ENCODE results near the gene TLE1. TPM values are rescaled to one million over a fixed set of nuclear protein-coding genes. Genes with fewer than 3 reads are reported as not detected.

The TLE1 gene
- total RNA-seq, 1 experiment from 2014 or later: 79.3 TPM

DNA sequence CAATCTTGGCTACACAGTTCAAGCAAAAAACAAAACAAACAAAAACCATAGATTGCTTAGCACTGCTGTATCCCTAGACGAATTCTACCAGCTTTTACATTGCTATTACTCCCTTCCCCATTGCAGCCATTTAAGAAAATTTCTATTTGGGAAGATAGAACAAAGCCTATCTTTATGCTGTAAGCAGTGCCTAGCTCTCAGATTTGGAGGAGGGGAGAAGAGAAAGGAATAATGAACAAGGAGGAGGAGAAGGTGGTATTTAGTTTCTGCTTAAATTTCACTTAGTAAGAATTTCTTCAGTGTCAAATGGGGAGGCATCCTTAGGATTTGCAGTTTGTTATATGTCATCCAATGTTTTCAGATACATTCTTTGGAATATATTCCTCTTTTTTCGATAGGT is 16.2 kb upstream of the TLE1 start:
- Histone ChIP-seq H2AK5ac (ENCODE audit: insufficient read length, low read length) (no peak overlapping the region), H3K79me1 (ENCODE audit: insufficient read depth, low read depth, low read length, poor library complexity, severe bottlenecking) (no peaks in the 10 kb centered on the region), H2BK15ac (ENCODE audit: low read depth, low read length) (no peak overlapping the region), H3K9me3 (ENCODE audit: control insufficient read depth, low read depth, low read length) (no peaks in the 10 kb centered on the region), H2BK20ac (ENCODE audit: low read depth, low read length, poor library complexity, severe bottlenecking) (no peak overlapping the region), H4K5ac (ENCODE audit: insufficient read length, low read depth, low read length) (no peak overlapping the region), H3K9ac (ENCODE audit: extremely low read depth, insufficient read length, low read length) (no peak overlapping the region), H4K8ac (replicated peaks; ENCODE audit: insufficient read length, low read depth, low read length) (no peak overlapping the region), H3K79me2 (ENCODE audit: insufficient read depth, low read length) (no peaks in the 10 kb centered on the region), H4K20me1 (ENCODE audit: control insufficient read depth, insufficient read depth, insufficient read length) (no peaks in the 10 kb centered on the region), H3K27me3 (ENCODE audit: insufficient read depth, low read length) (no peaks in the 10 kb centered on the region), H3K4me1 (ENCODE audit: insufficient read depth, low read length) (no peaks in the 10 kb centered on the region), H3K4ac (ENCODE audit: low read depth, low read length) (no peak overlapping the region), H2BK120ac (ENCODE audit: low read depth, low read length, poor library complexity, severe bottlenecking) (no peak overlapping the region), H3T11ph (ENCODE audit: low read length) (no peak overlapping the region), H3K23ac (ENCODE audit: insufficient read length, low read depth, low read length) (no peak overlapping the region), H4K91ac (ENCODE audit: insufficient read length, low read depth, low read length) (no peak overlapping the region), H2BK5ac (ENCODE audit: insufficient read length, low read length) (no peak overlapping the region), H3K14ac (ENCODE audit: insufficient read depth, low read length) (no peak overlapping the region), H3K27ac (ENCODE audit: insufficient read length, low read depth, low read length) (no peak overlapping the region), H3K18ac (ENCODE audit: insufficient read length, low read depth, low read length) (no peak overlapping the region), H3K23me2 (ENCODE audit: insufficient read length, low read depth, low read length, poor library complexity, severe bottlenecking) (no peaks in the 10 kb centered on the region), H2AFZ (ENCODE audit: low read length) (no peak overlapping the region), H3K4me2 (ENCODE audit: insufficient read depth, insufficient read length, low read length) (no peak overlapping the region), H2BK12ac (ENCODE audit: insufficient read length, low read depth, low read length) (no peak overlapping the region), H3K56ac (ENCODE audit: insufficient read length, low read depth, low read length) (no peak overlapping the region)
- no peaks in the 10 kb centered on the region for H3K9me3 Mint-ChIP-seq
- TF ChIP-seq, protein P1, sequence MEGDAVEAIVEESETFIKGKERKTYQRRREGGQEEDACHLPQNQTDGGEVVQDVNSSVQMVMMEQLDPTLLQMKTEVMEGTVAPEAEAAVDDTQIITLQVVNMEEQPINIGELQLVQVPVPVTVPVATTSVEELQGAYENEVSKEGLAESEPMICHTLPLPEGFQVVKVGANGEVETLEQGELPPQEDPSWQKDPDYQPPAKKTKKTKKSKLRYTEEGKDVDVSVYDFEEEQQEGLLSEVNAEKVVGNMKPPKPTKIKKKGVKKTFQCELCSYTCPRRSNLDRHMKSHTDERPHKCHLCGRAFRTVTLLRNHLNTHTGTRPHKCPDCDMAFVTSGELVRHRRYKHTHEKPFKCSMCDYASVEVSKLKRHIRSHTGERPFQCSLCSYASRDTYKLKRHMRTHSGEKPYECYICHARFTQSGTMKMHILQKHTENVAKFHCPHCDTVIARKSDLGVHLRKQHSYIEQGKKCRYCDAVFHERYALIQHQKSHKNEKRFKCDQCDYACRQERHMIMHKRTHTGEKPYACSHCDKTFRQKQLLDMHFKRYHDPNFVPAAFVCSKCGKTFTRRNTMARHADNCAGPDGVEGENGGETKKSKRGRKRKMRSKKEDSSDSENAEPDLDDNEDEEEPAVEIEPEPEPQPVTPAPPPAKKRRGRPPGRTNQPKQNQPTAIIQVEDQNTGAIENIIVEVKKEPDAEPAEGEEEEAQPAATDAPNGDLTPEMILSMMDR (conservative IDR thresholded peaks at IDR 0.05): no peak
- H3K27ac Mint-ChIP-seq: no peak overlapping the region; a peak in 1 of 7 replicates
- WGBS (ENCODE audit: extremely low coverage, insufficient read length, low lambda C conversion rate): no CpG with 5 or more reads among the region's 2 CpGs
- DNase-seq: no peak
- H3K4me1 Mint-ChIP-seq: no peaks in the 10 kb centered on the region
- H3K36me3 Mint-ChIP-seq (ENCODE audit: insufficient read depth in 1 of 3, low read depth in 3 of 3): no peaks in the 10 kb centered on the region
- H3K27me3 Mint-ChIP-seq (ENCODE audit: low read depth): no peaks in the 10 kb centered on the region; the same call in 1 of the 2 replicates
- no peak overlapping the region for H3K4me3 Mint-ChIP-seq
